NK-92 (cell line): ENCODE measurements around the gene MAD2L1BP.
"Not testable (repeated sequence)": the region's sequence is repeated elsewhere in the genome, so short reads cannot be mapped to it uniquely, and the experiment has no call there.

Source experiments
- DNase-seq: peaks from one replicate; lab custom pipeline; 2025; ENCODE audit not compliant: unreplicated experiment; lab: John Stamatoyannopoulos, UW

MAD2L1BP gene, protein sequence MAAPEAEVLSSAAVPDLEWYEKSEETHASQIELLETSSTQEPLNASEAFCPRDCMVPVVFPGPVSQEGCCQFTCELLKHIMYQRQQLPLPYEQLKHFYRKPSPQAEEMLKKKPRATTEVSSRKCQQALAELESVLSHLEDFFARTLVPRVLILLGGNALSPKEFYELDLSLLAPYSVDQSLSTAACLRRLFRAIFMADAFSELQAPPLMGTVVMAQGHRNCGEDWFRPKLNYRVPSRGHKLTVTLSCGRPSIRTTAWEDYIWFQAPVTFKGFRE

DNA sequence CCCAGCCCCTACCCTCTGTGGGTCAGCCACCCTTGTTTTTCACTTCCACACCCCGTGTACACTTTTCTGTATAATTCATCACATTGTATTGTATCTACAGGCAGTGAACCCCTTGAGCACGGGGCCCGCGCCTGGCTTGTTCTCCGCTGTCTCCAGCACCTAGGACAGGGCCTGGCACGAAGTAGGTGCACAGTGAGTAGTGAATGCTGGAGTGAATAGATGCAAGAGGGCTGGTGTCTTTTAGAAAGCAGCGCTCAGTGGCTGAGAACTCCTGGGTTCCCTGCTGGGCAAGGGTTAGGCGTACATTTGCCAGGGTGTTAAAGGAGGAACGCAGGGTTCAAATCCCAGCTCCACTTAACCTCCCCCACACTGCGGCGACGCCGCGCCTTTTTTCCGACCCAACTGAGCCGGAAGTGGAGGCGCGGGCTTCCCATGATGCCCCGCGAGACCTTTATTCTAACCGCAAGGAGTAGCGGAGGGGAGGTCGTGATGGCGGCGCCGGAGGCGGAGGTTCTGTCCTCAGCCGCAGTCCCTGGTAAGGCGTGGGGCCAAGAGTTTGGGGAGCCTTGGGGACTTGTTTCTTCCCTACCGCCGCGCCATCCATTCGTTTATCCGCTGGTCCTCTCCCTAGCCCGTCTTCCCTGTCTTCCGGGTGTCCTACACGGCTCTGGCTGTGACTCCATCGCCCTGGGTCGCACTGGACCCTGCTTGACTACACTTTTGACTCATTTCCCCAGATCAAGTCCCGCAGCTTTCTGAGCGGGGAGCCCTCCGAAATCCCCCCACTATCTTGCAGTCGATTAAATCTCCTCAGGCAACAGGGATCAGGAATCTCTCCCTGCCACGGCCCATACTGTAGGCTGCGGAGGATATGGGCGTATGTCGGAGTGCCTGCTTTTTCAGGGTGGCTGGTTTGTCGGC is at the start of gene MAD2L1BP:
Gene MAD2L1BP (plus strand): TSS at position 454 of the 921 bp plus-strand sequence. CDS start 36 bp downstream, at position 490.
- DNase-seq: no peak

DNA sequence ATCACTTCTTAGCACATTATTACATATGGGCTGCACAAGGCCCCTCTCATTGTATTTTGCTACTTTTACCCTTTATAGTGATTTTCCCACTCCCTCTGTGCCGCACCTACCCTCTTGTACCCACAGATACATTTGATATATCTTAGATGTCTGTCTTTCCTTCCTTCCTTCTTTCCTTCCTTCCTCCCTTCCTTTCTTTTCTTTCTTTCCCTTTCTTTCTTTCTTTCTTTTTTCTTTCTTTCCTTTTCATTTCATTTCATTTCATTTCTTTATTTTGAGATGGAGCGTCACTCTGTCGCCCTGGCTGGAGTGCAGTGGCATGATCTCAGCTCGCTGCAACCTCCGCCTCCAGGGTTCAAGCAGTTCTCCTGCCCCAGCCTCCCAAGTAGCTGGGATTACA is 47.4 kb upstream of the MAD2L1BP start:
- no peak for DNase-seq

DNA sequence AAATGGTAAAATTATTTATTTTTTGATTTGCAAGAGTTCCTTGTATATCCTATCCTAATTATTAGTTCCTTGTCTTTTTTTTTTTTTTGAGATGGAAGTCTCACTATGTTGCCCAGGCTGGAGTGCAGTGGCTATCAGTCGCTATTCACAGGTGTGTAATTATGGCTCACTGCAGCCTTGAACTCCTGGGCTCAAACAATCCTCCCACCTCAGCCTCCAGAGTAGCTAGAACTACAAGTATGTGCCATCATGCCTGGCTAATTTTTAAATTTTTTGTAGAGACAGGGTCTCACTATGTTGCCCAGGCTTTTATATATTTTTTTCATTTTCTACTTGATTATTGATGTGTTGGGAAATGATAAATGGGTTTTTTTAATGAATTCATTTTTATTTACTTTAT is 46.1 kb upstream of the MAD2L1BP start:
- not testable (repeated sequence) for DNase-seq

DNA sequence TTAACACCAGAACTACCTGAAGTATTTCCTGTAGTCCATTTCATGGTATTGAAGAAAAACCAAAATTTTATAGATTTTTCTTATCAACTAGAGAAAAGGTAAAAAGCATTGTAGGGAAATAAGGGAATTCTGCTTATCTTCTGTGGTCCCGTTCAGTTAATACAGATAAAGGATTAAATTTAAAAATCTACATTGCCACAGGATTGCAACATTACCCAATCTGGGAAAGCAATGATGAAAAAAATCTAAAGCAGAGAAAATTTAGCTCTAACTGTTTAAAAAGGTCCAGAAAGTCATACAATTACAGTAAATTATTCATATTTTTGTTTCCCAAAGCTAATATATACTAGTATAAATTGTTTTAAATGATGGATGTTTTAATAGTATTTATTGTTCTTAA is 41.7 kb upstream of the MAD2L1BP start:
- DNase-seq: no peak

DNA sequence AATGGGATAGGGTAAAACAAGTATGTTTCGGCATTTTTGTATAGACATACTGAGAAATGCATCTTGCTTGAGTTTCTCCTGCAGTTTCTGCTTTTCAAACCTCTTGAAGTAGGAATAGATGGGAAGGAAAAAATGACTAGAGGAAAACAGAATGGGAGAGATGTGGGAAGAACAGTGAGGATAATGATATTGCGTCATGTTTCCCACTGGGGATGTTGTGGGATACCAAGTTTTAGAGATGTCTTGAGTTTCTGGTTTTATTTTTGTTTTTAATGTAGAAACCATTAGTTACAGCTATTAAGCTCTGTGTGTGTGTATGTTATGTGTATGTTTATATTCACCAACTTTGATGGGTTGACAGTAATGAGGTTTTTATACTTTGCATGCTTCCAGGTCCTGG is 35.0 kb upstream of the MAD2L1BP start:
- DNase-seq: no peak

DNA sequence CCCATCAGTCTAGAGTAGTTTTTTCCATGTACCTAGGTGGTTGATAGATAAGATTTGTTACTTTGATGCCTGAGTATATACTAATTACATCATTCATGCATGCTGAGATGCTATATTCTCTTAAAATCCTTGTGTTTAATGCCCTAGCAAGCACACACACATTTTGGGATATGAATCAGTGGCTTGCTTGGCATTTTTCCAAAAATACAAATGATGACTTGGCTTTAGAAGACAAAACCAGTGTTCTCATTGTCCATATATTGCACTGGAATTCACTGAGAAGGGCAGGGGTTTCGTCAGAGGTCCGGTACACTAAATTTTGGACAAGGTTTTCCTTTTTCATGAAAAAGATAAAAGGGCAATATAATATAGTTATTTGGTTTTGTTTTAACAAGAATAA is 31.5 kb upstream of the MAD2L1BP start:
- DNase-seq: no peak

DNA sequence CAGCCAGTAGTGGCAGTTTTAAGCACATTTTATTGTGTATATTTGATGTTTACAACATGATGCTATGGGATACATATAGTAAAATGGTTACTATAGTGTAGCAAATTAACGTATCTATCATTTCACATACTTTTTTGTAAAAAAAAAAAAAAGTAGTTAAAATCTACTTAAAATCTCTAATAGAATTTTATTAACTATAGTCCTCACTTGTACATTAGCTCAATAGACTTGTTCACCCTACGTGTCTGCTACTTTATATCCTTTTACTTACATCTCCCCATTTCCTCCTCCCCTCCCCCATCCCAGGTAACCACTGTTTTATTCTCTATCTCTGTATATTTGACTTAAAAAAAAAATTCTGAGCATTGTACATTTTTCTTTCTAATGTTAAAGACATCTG is 29.6 kb upstream of the MAD2L1BP start:
- no peak for DNase-seq

DNA sequence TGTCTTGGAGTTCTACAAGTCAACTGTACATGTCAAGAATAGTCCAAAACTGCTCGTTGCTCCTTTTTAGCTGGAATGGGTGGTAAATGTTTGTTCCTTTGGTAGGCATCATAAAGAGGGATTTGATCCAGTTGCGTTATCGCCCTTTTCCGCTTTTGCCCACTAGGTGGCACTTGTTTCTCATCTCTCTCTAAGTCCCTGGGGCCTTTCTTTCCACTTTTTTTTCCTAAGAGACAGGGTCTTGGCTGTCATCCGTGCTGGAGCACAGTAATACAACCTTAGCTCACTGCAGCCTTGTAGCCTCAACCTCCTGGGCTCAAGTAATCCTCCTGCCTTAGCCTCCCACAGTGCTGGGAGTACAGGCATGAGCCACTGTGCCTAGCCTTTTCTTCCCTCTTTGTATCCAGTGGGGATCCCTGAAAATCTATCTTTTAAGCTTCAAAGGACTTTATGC is 27.3 kb upstream of the MAD2L1BP start:
- DNase-seq: no peak

DNA sequence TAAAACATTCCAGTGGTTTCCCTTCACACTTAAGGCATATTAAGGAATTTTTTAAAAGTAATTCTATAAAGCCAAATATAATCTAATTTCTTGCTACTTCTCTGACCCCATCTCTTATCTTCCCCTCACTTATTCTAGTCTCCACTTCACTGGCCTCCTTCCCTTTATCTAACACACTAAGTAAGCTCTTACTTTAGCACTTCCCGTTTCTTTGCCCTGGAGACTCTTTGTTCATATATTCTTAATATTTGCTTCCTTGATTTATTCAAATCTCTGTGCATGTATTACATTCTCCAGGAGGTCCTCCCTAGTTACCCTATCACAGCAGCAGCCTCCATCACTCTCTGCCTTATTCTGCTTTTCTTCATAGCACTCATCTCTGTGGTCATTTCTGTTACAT is 26.8 kb upstream of the MAD2L1BP start:
- no peak for DNase-seq

DNA sequence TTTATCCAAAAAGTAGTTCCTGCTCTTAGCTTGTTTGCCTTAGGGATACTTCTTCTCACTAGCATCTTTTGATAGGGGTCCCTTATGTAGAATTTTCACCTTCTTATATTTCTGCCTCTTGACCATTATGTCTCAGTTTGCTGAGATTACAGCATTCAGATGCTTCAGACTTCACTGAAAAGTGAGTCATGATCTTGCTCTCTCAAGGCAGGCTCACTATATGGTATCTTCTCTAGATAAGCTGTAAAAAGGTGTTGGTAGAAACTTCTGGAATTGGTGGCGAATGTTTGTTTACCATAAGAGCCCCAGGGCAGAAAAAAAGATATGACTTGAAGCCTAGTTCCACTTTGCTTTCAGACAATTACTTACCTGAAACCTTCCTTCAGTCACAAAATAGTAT is 26.2 kb upstream of the MAD2L1BP start:
- no peak for DNase-seq

DNA sequence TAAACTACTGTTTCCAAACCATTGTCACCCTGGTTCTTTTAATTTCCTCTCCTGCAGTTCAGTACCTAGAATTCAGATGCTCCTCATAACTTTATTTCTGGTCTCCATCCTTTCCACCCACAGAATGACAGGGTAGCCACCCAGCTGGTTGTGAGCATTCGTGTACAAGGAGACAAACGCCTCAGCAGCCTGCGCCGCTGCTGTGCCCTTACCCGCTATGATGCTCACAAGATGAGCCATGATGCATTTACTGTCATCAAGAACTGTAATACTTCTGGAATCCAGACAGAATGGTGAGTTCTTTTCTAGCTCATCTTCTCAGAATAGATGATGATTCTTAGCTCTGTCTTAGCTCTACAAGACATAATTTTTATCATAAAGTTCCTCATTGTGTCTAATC is 25.2 kb upstream of the MAD2L1BP start:
- no peak for DNase-seq

DNA sequence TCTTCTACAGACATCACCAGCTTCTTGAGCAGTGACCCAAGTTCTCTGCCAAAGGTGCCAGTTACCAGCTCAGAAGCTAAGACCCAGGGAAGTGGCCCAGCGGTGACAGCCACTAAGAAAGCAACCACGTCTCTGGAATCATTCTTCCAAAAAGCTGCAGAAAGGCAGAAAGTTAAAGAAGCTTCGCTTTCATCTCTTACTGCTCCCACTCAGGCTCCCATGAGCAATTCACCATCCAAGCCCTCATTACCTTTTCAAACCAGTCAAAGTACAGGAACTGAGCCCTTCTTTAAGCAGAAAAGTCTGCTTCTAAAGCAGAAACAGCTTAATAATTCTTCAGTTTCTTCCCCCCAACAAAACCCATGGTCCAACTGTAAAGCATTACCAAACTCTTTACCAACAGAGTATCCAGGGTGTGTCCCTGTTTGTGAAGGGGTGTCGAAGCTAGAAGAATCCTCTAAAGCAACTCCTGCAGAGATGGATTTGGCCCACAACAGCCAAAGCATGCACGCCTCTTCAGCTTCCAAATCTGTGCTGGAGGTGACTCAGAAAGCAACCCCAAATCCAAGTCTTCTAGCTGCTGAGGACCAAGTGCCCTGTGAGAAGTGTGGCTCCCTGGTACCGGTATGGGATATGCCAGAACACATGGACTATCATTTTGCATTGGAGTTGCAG is 21.8 kb upstream of the MAD2L1BP start:
- no peak for DNase-seq

DNA sequence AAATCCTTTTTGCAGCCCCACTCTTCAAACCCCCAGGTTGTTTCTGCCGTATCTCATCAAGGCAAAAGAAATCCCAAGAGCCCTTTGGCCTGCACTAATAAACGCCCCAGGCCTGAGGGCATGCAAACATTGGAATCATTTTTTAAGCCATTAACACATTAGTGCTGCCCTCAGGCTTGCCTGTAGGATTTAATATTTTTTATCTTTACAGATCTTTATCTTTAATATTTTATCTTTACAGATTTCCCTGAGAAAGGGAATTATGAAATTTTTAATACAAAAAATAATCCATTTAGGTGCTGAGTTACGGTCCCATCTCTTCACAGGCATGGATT is 21.3 kb upstream of the MAD2L1BP start:
- DNase-seq: no peak

DNA sequence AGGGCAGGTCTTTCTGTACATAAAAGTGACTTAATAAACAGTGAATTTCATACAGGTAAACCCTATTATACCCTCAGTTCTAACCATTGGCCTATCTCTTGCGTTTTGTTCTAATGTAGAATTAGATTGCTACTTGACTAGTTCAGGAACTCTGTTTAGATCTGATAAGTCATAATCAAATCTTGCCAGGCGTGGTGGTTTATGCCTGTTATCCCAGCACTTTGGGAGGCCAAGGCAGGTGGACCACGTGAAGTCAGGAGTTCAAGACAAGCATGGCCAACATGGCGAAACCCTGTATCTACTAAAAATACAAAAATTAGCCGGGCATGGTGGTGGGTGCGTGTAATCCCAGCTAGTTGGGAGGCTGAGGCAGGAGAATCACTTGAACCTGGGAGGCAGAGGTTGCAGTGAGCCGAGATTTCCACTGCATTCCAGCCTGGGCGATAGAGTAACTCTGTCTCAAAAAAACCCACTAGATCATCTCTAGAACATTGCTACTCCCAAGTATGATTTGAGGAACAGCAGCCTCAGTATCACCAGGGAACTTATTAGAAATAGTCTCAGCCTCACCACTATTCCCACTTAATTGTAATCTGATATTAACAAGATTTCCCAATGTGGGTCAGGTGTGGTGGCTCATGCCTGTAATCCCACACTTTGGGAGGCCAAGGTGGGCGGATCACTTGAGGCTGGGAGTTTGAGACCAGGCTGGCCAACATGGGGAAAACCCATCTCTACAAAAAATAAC is 18.7 kb upstream of the MAD2L1BP start:
- no peak for DNase-seq

DNA sequence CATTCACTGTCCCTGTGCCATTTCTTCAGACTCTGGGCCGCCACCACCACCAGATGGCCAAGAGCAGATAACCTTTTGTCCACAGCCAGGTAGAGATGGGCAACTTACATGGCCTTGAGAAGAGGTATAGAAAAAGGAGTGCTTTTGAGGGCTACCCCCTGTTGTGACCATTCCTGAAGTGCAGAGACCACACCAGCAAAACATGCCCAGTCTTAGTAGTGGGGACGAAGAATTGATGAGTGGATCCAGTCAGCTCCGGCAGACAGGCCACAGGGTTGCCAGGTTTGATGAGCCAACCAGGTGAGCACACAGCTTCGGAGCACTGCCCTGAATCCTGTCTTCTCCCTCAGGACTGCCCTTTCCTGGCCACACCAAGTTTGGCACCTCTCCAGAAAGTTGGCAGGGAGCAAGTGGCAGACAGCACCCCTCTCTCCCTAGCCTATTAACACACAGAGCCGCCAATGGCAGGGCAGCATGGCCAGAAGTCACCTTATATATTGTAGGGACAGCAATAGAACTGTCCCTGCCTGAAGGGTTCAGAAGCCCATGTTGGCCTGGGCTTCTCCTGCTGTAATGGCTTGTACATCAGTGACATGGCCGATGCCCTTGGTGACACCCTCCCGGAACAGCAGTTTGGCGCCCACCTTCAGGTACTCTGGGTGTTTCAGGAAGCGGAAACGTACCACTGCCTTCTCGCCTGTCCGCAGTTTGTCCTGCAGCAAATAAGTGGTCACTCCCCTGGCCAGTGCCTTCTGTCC is 14.4 kb upstream of the MAD2L1BP start:
- DNase-seq: no peak

DNA sequence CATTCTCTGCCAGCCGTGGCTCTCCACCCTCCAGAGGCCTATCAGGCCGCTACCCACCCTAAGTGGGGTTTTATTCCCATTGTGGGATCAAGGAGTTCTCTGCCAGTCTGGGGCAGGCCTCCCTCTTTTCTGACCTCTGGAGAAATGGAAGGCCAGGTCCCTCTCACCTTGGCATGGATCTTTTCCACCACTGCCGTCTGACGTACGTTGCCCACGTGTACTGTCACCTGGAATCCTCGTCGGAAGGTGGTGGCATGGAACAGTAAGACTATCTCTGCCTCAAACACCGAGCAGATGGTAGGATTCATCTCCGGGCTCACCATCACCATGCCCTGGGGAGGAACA is 13.8 kb upstream of the MAD2L1BP start:
- DNase-seq: no peak

DNA sequence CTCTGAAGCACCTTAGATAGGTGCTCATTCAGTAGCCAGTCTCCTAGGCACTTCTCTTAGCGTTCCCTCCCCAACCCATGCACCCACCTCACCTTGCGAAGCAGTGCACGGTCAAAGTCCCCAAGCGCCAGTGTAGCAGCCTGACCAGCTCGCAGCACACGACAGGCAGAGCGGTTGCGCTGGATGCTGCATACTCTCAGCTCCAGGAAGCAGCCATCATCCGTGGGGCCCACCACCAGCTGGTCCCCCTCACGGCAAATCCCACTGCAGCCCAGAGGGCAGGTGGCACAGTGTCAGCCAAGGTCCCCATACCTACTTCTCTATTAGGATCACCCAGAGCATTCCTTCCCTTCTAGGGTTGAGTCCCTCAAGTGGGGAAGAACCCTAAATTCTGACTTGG is 13.1 kb upstream of the MAD2L1BP start:
- DNase-seq: no peak

DNA sequence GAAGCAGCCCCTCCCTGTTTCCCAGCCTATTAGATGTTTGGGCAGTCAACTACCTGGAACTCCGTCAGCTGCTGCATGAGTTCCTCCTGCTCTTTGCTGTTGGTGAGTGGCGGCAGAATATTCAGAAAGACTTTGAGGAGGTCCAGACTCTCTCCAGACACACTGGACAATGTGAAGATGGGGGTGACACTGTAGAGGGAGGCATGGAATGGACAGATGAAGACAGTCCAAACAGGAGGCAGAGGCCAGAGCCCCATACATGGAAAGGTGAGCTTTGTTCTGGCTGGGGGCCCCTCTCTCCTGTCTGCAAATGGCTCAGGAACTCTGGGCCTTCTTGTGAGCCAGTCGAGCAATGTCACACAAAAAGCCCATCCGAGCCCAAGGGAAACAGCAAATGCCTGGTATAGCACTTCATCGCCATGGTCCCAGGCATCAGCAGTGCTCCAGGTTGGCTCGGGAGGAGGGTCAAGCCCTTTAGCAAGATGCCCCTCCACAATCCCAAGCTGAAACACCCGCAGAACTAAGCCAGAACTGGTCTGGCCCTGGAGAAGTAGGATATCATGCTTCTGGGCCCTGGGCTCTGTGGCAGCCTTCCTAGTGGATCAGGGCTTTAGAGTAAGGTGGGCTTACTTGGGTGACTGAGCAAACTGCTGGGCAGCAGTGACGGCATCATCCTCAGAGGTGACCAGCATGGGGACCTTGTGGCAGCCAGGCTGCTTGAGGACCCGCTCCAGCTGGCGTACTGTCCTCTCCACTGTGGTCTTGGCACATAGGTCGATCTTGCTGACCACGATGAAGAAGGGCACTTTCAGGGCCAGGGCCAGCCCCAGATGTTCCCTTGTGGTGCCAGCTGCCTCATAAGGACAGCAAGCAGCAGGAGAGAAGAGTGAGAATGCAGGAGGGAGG is 11.5 kb upstream of the MAD2L1BP start:
- DNase-seq: no peak

DNA sequence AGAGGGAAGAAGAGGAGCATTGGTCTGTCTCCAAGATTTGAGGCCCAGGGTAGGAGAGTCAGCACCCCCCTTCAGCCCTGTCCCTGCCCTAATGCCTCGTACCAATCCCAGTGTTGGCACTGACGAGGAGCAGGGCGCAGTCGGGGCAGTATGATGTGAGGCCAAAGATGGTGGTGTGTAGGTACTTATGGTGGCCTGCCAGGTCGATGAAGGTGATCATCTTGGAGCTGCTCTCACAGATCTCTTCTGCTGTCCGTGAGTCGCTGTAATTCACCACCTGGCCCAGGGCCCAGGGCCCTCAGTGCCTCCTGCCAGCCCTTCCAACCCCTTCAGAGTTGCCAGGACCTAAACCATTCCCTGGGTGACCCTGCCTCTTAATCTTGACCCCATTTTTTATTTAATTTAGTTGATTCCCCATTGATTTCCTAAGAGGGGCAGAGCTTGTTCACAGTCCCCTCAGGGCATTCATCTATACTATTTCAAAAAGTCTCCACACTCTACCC is 10.8 kb upstream of the MAD2L1BP start:
- no peak for DNase-seq
